ENCODE results near the gene ETAA1. TPM values are rescaled to one million over a fixed set of nuclear protein-coding genes. Genes with fewer than 3 reads are reported as not detected.

ETAA1 gene
- total and polyA plus RNA-seq, 2 of the 4 experiments (the other 2 are of a cell fraction), result 6.9 to 8.1 TPM

GRCh38 chr2:67408346-67408745 is 11.2 kb downstream of the ETAA1 start:
- no peak overlapping the region for H2BK15ac ChIP-seq (ENCODE audit: low read depth, low read length)
- H4K8ac ChIP-seq (ENCODE audit: low read depth in 2 of 2, low read length in 2 of 2), result no peak overlapping the region
- H3K9me1 ChIP-seq (ENCODE audit: insufficient read depth, low read length), result peaks cover 2% of the 10 kb centered on the region; the same call in 1 of the 2 replicates
- no peak overlapping the region for H3K4ac ChIP-seq (ENCODE audit: low read depth, low read length)
- peaks cover 3 to 18% of the 10 kb centered on the region in 2 experiments for H3K79me1 ChIP-seq (ENCODE audit: low read depth in 1 of 2, low read length in 2 of 2)
- H2AFZ ChIP-seq (replicated peaks; ENCODE audit: low read length, poor library complexity), result no peak overlapping the region
- ChIA-PET POLR2A (ENCODE audit: unreplicated experiment) (no interaction called here), CTCF (interaction anchor here (0.7 kb wide), 1 partner anchor 49 kb away, joined by 6 read pairs; no protein-coding TSS in a partner anchor)
- no peak overlapping the region for H3K23ac ChIP-seq (ENCODE audit: low read depth, low read length)
- H3K9me3 ChIP-seq (ENCODE audit: control insufficient read depth, insufficient read depth, low read length), result no peaks in the 10 kb centered on the region
- no peak overlapping the region for H3K4me3 ChIP-seq (ENCODE audit: insufficient read depth, low read depth, low read length)
- H2AK5ac ChIP-seq (ENCODE audit: low read depth, low read length), result no peak overlapping the region
- H3K4me2 ChIP-seq (ENCODE audit: low read depth, low read length), result no peak overlapping the region
- no peak overlapping the region for H2BK5ac ChIP-seq (ENCODE audit: low read depth, low read length, poor library complexity, severe bottlenecking)
- no TSS peak for BruUV-seq (replicated peaks)
- no peak overlapping the region for H4K5ac ChIP-seq (ENCODE audit: low read depth, low read length)
- DNase-seq (no peak), ATAC-seq (ENCODE audit: low read depth) (no peak)
- dilution Hi-C loops (cut with HindIII; ENCODE audit: low sequenced_read_pairs, unreplicated experiment) (no loop called here), in situ Hi-C loops (cut with MboI; ENCODE audit: low sequenced_read_pairs) (no loop called here), intact Hi-C loops (cut with micrococcal nuclease) (loop anchor here (10.0 kb wide), 1 partner anchor 514 kb away; no protein-coding TSS in a partner anchor)
- no peak overlapping the region for H2AK9ac ChIP-seq (replicated peaks; ENCODE audit: low read depth, low read length, poor library complexity)
- H3K9ac ChIP-seq (ENCODE audit: low read depth, low read length), result no peak overlapping the region
- TF ChIP-seq FOS (IDR thresholded peaks at IDR 0.05; ENCODE audit: low read depth, low read length) (no peak), CEBPB (IDR thresholded peaks at IDR 0.05; ENCODE audit: low read depth, low read length) (no peak), MAZ (IDR thresholded peaks at IDR 0.05; ENCODE audit: borderline replicate concordance, low read depth, low read length) (no peak), RCOR1 (IDR thresholded peaks at IDR 0.05; ENCODE audit: insufficient replicate concordance, low read length) (no peak)
- no peaks in the 10 kb centered on the region for H4K20me1 ChIP-seq (ENCODE audit: insufficient read depth, low read length)
- no peak overlapping the region for H2BK20ac ChIP-seq (ENCODE audit: low read depth, low read length)
- no peak overlapping the region for H3K27ac ChIP-seq (ENCODE audit: insufficient read depth, low read length)
- H3K56ac ChIP-seq (ENCODE audit: extremely low read depth, insufficient read depth, low read length), result no peak overlapping the region
- H3K14ac ChIP-seq (replicated peaks; ENCODE audit: low read depth, low read length), result no peak overlapping the region
- no peak overlapping the region for H2BK120ac ChIP-seq (ENCODE audit: low read depth, low read length)
- peaks cover 2% of the 10 kb centered on the region; the same call in 1 of the 2 replicates for H3K4me1 ChIP-seq (ENCODE audit: control insufficient read depth, insufficient read depth, low read length)
- no peak overlapping the region for H3K18ac ChIP-seq (ENCODE audit: low read depth, low read length)
- H4K91ac ChIP-seq (ENCODE audit: insufficient read depth, low read depth, low read length), result no peak overlapping the region
- peaks cover 15% of the 10 kb centered on the region for H3K36me3 ChIP-seq (ENCODE audit: control insufficient read depth, insufficient read depth, low read length)
- no peaks in the 10 kb centered on the region for H3K27me3 ChIP-seq (ENCODE audit: control insufficient read depth, insufficient read depth, low read length)

All from IMR-90 (cell line).